Breast epithelium (tissue), 3 donors: ENCODE measurements around the gene GNG8.

Source experiments
- POLR2A ChIP-seq: fragments of 450-650 bp; IDR thresholded peaks from one replicate; pipeline ENCODE4 v1.6.1; 2016; ENCODE audit warnings: antibody characterized with exemption, mild to moderate bottlenecking, moderate library complexity
- POLR2AphosphoS5 ChIP-seq, 3 donors: sonication (generic); formaldehyde crosslinking; IDR thresholded peaks; one replicate each; pipeline ENCODE4 v1.6.1; 2017; ENCODE audit warnings: antibody characterized with exemption in 3 of 3
- TF ChIP-seq, protein P1 (sequence below), 3 donors: fragments of 450-650 bp; IDR thresholded peaks; one replicate each; pipeline ENCODE4 v1.5.1; 2016 to 2017; ENCODE audit warnings: antibody characterized with exemption in 3 of 3, mild to moderate bottlenecking in 3 of 3, moderate library complexity in 3 of 3

DNA sequence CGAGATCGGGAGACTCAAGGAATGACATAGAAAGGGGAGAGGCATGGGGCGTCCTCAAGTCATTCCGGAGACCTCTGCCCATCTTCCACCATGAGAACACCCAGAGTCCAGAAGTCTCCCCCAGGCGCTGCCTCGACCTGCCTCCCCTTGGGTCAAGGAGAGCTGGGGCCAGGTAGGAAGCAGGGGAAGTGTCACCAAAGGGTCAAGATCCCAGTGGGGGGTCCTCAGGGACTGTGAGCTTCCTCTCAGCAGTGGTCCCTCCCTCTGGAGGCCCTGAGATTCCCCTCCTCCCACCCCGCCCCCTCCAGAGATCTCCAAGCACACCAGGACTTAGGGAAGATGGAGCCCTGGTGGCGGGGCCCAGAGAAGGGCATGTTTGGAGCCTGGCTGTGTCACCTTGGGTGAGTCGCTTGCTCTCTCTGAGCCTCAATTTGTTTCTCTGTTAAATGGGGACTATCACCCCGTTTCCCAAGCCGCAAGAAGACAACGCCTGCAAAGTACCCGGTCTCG lies 24.1 kb upstream of the GNG8 start:
- TF ChIP-seq, protein P1, sequence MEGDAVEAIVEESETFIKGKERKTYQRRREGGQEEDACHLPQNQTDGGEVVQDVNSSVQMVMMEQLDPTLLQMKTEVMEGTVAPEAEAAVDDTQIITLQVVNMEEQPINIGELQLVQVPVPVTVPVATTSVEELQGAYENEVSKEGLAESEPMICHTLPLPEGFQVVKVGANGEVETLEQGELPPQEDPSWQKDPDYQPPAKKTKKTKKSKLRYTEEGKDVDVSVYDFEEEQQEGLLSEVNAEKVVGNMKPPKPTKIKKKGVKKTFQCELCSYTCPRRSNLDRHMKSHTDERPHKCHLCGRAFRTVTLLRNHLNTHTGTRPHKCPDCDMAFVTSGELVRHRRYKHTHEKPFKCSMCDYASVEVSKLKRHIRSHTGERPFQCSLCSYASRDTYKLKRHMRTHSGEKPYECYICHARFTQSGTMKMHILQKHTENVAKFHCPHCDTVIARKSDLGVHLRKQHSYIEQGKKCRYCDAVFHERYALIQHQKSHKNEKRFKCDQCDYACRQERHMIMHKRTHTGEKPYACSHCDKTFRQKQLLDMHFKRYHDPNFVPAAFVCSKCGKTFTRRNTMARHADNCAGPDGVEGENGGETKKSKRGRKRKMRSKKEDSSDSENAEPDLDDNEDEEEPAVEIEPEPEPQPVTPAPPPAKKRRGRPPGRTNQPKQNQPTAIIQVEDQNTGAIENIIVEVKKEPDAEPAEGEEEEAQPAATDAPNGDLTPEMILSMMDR (IDR thresholded peaks at IDR 0.05), result no peak
- TF ChIP-seq POLR2AphosphoS5 (IDR thresholded peaks at IDR 0.05), result no peak
- TF ChIP-seq POLR2A, result no peak
